Stimulated activated CD8-positive, alpha-beta memory T cell treated with anti-CD3 and anti-CD28 coated beads, Interleukin-4, amount 100 ng/mL, for 48 hours (primary cell): Measurements from ENCODE around the gene EGFL6.
A peak's percentile ranks its signal among the peaks of the same experiment; 100 is the strongest.
"Not testable (repeated sequence)": the region's sequence is repeated elsewhere in the genome, so short reads cannot be mapped to it uniquely, and the experiment has no call there.

Experiments used
- DNase-seq: peaks from one replicate; pipeline ENCODE4 v3.0.0-alpha.2; 2020

The EGFL6 gene

GRCh38 chrX:13654116-13654515, 84.7 kb downstream of the EGFL6 start:
- no peak for DNase-seq

GRCh38 chrX:13655674-13656073, 86.3 kb downstream of the EGFL6 start:
- DNase-seq: no peak

- DNase-seq: no peak
These were observed 89.2 kb downstream of the EGFL6 start for GRCh38 chrX:13658602-13659001.

GRCh38 chrX:13659063-13659462, 89.7 kb downstream of the EGFL6 start:
- DNase-seq: no peak

- no peak for DNase-seq
These were observed 92.4 kb downstream of the EGFL6 start for GRCh38 chrX:13661735-13662288.

GRCh38 chrX:13662355-13662791, 93.0 kb downstream of the EGFL6 start:
- no peak for DNase-seq

- DNase-seq: no peak
These were observed 94.6 kb downstream of the EGFL6 start for GRCh38 chrX:13664020-13664419.

- no peak for DNase-seq
These were observed 97.4 kb downstream of the EGFL6 start for GRCh38 chrX:13666836-13667235.

GRCh38 chrX:13667919-13668318, 98.5 kb downstream of the EGFL6 start:
- no peak for DNase-seq

- peak; percentile 61 for DNase-seq
These were observed 99.9 kb downstream of the EGFL6 start for GRCh38 chrX:13669246-13669737.

- DNase-seq: not testable (repeated sequence)
These were observed 100.4 kb downstream of the EGFL6 start for GRCh38 chrX:13669755-13670154.

- DNase-seq: no peak
These were observed 100.8 kb downstream of the EGFL6 start for GRCh38 chrX:13670197-13670596.

GRCh38 chrX:13673016-13673415, 103.6 kb downstream of the EGFL6 start:
- no peak for DNase-seq

- no peak for DNase-seq
These were observed 107.5 kb downstream of the EGFL6 start for GRCh38 chrX:13676885-13677284.

- DNase-seq: not testable (repeated sequence)
These were observed 110.3 kb downstream of the EGFL6 start for GRCh38 chrX:13679700-13680099.

- DNase-seq: no peak
These were observed 112.2 kb downstream of the EGFL6 start for GRCh38 chrX:13681595-13681994.
